WERI-Rb-1 (cell line): ENCODE data around the gene ENC1.

Source experiments
- DNase-seq: peaks from one replicate; pipeline ENCODE4 v3.0.0-alpha.2; 2020
- H3K27ac ChIP-seq: fragments of 250-450 bp; sonication (Bioruptor Pico); 2 replicates; pipeline ENCODE4 v1.5.1; 2020; ENCODE audit warnings: mild to moderate bottlenecking, moderate library complexity
- H3K27me3 ChIP-seq: fragments of 250-450 bp; sonication (Bioruptor Pico); 2 replicates; pipeline ENCODE4 v1.5.1; 2021; ENCODE audit warnings: mild to moderate bottlenecking, low read depth, moderate library complexity; ENCODE audit not compliant: insufficient read depth, severe bottlenecking
- H3K36me3 ChIP-seq: fragments of 250-450 bp; sonication (Bioruptor Pico); 2 replicates; pipeline ENCODE4 v1.5.1; 2020; ENCODE audit warnings: mild to moderate bottlenecking, moderate library complexity
- H3K4me3 ChIP-seq: 2 replicates; pipeline ENCODE4 v1.5.1; 2011; ENCODE audit warnings: low read depth, mild to moderate bottlenecking, control low read depth, low read length
- H3K9me3 ChIP-seq: fragments of 250-450 bp; sonication (Bioruptor Pico); 2 replicates; pipeline ENCODE4 v1.5.1; 2021; ENCODE audit warnings: mild to moderate bottlenecking, moderate library complexity; ENCODE audit not compliant: severe bottlenecking
- TF ChIP-seq, protein P1 (sequence below): IDR thresholded peaks from 2 replicates; pipeline ENCODE4 v1.5.1; 2011; ENCODE audit warnings: low read depth, mild to moderate bottlenecking, control low read depth, inconsistent platforms, low read length

The ENC1 gene

DNA sequence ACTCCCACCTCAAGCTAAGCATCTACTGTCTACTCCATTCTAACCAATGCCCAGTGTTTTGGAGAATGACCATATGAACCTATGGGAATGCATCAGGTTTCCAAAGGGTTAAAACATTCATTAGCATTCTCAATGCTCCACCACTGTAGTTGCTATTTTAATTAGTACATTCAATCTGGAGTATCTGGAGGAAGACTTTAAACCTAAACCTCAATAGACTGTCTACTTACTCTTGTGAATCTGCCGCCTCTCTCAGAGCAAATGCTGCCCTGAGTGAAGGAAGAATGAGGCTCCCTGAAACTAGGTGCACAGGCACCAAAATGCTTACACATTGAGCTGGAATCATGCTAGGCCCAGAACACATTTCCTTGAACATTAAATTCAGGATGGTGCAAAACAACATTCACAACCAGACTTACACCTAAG lies 2.0 kb downstream of the ENC1 start:
- Histone ChIP-seq H3K36me3 (peaks cover 47% of the 10 kb centered on the region), H3K27me3 (no peaks in the 10 kb centered on the region), H3K9me3 (no peaks in the 10 kb centered on the region), H3K27ac (peak overlapping the region; percentile 91), H3K4me3 (peak overlapping the region; percentile 91)
- DNase-seq, result no peak
- TF ChIP-seq, protein P1, sequence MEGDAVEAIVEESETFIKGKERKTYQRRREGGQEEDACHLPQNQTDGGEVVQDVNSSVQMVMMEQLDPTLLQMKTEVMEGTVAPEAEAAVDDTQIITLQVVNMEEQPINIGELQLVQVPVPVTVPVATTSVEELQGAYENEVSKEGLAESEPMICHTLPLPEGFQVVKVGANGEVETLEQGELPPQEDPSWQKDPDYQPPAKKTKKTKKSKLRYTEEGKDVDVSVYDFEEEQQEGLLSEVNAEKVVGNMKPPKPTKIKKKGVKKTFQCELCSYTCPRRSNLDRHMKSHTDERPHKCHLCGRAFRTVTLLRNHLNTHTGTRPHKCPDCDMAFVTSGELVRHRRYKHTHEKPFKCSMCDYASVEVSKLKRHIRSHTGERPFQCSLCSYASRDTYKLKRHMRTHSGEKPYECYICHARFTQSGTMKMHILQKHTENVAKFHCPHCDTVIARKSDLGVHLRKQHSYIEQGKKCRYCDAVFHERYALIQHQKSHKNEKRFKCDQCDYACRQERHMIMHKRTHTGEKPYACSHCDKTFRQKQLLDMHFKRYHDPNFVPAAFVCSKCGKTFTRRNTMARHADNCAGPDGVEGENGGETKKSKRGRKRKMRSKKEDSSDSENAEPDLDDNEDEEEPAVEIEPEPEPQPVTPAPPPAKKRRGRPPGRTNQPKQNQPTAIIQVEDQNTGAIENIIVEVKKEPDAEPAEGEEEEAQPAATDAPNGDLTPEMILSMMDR, result no peak

- DNase-seq, result no peak
- TF ChIP-seq, protein P1, result no peak
- H3K9me3 ChIP-seq, result no peaks in the 10 kb centered on the region
- no peak overlapping the region for H3K4me3 ChIP-seq
- no peaks in the 10 kb centered on the region for H3K27me3 ChIP-seq
- H3K36me3 ChIP-seq, result peaks cover 67% of the 10 kb centered on the region
- H3K27ac ChIP-seq, result no peak overlapping the region
These were observed 4.0 kb downstream of the ENC1 start for GRCh38 chr5:74636552-74636951.

DNA sequence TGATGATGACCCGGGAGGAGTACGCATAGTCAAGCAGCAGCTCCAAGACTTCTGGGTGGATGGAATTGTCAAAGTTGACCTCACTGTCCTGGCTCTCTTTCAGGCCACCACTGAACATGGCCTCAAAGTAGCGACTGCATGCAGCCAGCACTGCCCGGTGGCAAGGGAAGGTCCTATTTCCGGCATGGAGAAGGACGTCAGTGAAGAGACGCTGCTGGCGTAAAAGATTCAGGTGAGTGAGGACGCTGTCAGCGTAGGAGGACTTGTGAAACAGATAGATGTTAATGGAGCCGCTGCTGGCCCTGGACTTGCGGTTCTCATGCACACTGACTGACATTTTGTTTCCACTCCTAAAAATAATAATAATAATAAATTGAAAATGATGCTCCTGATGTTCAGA lies 4.4 kb downstream of the ENC1 start:
- TF ChIP-seq, protein P1, result no peak
- Histone ChIP-seq H3K36me3 (peaks cover 71% of the 10 kb centered on the region), H3K27me3 (no peaks in the 10 kb centered on the region), H3K4me3 (no peak overlapping the region), H3K27ac (no peak overlapping the region), H3K9me3 (no peaks in the 10 kb centered on the region)
- no peak for DNase-seq

GRCh38 chr5:74634611-74635286 lies 5.8 kb downstream of the ENC1 start:
- TF ChIP-seq, protein P1, result no peak
- H3K27ac ChIP-seq, result no peak overlapping the region
- H3K36me3 ChIP-seq, result peaks cover 76% of the 10 kb centered on the region
- H3K9me3 ChIP-seq, result no peaks in the 10 kb centered on the region
- DNase-seq, result no peak
- no peaks in the 10 kb centered on the region for H3K27me3 ChIP-seq
- no peak overlapping the region for H3K4me3 ChIP-seq

DNA sequence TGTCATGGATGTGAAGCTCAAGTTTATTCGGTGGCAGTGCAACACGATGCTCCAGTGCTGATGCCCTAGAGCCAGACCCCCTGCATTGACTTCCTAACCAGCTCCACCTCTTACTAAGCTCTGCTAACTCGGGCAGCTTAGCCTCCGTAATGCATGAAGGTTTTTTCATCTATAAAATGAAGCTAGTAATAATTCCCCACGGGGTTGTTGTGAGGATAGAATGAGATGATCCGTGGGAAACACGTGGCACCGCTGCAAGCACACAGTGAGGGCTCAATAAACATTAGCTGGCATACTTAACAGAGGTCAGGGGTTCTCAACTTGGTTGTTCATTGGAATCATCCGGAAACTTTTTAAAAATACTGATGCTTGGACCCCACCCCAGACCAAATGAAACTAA lies 6.8 kb downstream of the ENC1 start:
- DNase-seq, result no peak
- peaks cover 86% of the 10 kb centered on the region for H3K36me3 ChIP-seq
- no peak overlapping the region for H3K27ac ChIP-seq

More for the DNA sequence above, 6.8 kb downstream of the ENC1 start:
- Histone ChIP-seq H3K27me3 (no peaks in the 10 kb centered on the region), H3K9me3 (no peaks in the 10 kb centered on the region), H3K4me3 (no peak overlapping the region)
- TF ChIP-seq, protein P1, result no peak
